BE2C (cell line): ENCODE results near the gene ABHD14A.

Source experiments
- DNase-seq: peaks from one replicate; pipeline ENCODE4 v3.0.0-alpha.2; 2020
- H3K27me3 ChIP-seq: fragments of 250-450 bp; sonication (Bioruptor Pico); 2 replicates; pipeline ENCODE4 v1.5.1; 2020; ENCODE audit warnings: mild to moderate bottlenecking
- H3K36me3 ChIP-seq: fragments of 250-450 bp; sonication (Bioruptor Pico); 2 replicates; pipeline ENCODE4 v1.5.1; 2020; ENCODE audit warnings: mild to moderate bottlenecking
- H3K4me1 ChIP-seq: fragments of 250-450 bp; sonication (Bioruptor Pico); 2 replicates; pipeline ENCODE4 v1.5.1; 2020
- H3K4me3 ChIP-seq: 2 replicates; pipeline ENCODE4 v1.5.1; 2011; ENCODE audit warnings: low read depth, low read length
- H3K9me3 ChIP-seq: fragments of 250-450 bp; sonication (Bioruptor Pico); 2 replicates; pipeline ENCODE4 v1.5.1; 2020
- CTCF ChIP-seq: IDR thresholded peaks from 2 replicates; pipeline ENCODE4 v1.5.1; 2012; ENCODE audit warnings: mild to moderate bottlenecking, low read depth, low read length

The ABHD14A gene

GRCh38 chr3:51977446-51978142 lies 2.7 kb downstream of the ABHD14A start:
- DNase-seq, result no peak
- Histone ChIP-seq H3K4me1 (peaks cover 8% of the 10 kb centered on the region), H3K27me3 (no peaks in the 10 kb centered on the region), H3K4me3 (no peak overlapping the region), H3K9me3 (no peaks in the 10 kb centered on the region), H3K36me3 (no peaks in the 10 kb centered on the region)
- no peak for TF ChIP-seq CTCF

GRCh38 chr3:51978143-51978502 lies 3.3 kb downstream of the ABHD14A start:
- H3K9me3 ChIP-seq, result no peaks in the 10 kb centered on the region
- H3K27me3 ChIP-seq, result no peaks in the 10 kb centered on the region
- no peaks in the 10 kb centered on the region for H3K36me3 ChIP-seq
- no peak overlapping the region for H3K4me3 ChIP-seq
- no peak for TF ChIP-seq CTCF
- H3K4me1 ChIP-seq, result peaks cover 8% of the 10 kb centered on the region
- DNase-seq, result no peak

GRCh38 chr3:51980253-51980652 lies 5.4 kb downstream of the ABHD14A start:
- no peaks in the 10 kb centered on the region for H3K27me3 ChIP-seq
- no peaks in the 10 kb centered on the region for H3K36me3 ChIP-seq
- no peaks in the 10 kb centered on the region; the same call in 1 of the 2 replicates for H3K4me1 ChIP-seq
- no peaks in the 10 kb centered on the region for H3K9me3 ChIP-seq
- TF ChIP-seq CTCF, result no peak
- no peak overlapping the region for H3K4me3 ChIP-seq
- no peak for DNase-seq

GRCh38 chr3:51982352-51982837 lies 7.5 kb downstream of the ABHD14A start:
- H3K4me1 ChIP-seq, result no peaks in the 10 kb centered on the region
- peak; percentile 40 for DNase-seq
- H3K9me3 ChIP-seq, result no peaks in the 10 kb centered on the region
- no peaks in the 10 kb centered on the region for H3K36me3 ChIP-seq
- H3K27me3 ChIP-seq, result no peaks in the 10 kb centered on the region
- peak overlapping the region; percentile 59 for H3K4me3 ChIP-seq
- TF ChIP-seq CTCF, result peak; percentile 60

- no peaks in the 10 kb centered on the region for H3K27me3 ChIP-seq
- H3K9me3 ChIP-seq, result no peaks in the 10 kb centered on the region
- no peaks in the 10 kb centered on the region for H3K36me3 ChIP-seq
- no peaks in the 10 kb centered on the region for H3K4me1 ChIP-seq
- H3K4me3 ChIP-seq, result peak within 1 kb of the TSS; percentile 59
- peak; percentile 70 for DNase-seq
- TF ChIP-seq CTCF, result no peak
These were observed 8.1 kb downstream of the ABHD14A start, which contains the start of gene ACY1 for GRCh38 chr3:51982838-51983577. TSS of gene ACY1 (plus strand) at chr3:51983535. CDS start at chr3:51984065, 530 bp downstream.
